Esophagus squamous epithelium (tissue), 5 donors: ENCODE measurements around the gene PACS2. TPM values are rescaled to one million over a fixed set of nuclear protein-coding genes. Genes with fewer than 3 reads are reported as not detected.
"Not testable (repeated sequence)": the region's sequence is repeated elsewhere in the genome, so short reads cannot be mapped to it uniquely, and the experiment has no call there.

ENCODE experiments used
- DNase-seq: peaks from one replicate; lab custom pipeline; 2025; lab: John Stamatoyannopoulos, UW
- H3K27ac ChIP-seq, 4 donors: fragments of 200-600 bp; sonication (generic); one replicate each; pipeline ENCODE4 v1.5.1; 2016 to 2019; ENCODE audit warnings: mild to moderate bottlenecking in 1 of 4
- H3K27me3 ChIP-seq, 4 donors: fragments of 200-600 bp; sonication (generic); 1 replicate in 3 of 4; 2 replicates in 1 of 4; pipeline versions ENCODE4 v1.5.1 to v1.6.0; 2017 to 2021; ENCODE audit warnings: antibody characterized with exemption in 1 of 4
- H3K36me3 ChIP-seq, 3 donors: fragments of 200-600 bp; sonication (generic); one replicate each; pipeline ENCODE4 v1.5.1; 2016 to 2019
- H3K4me1 ChIP-seq, 3 donors: fragments of 200-600 bp; sonication (generic); one replicate each; pipeline ENCODE4 v1.5.1; 2017 to 2019
- H3K4me3 ChIP-seq, 4 donors: fragments of 200-600 bp; sonication (generic); 1 replicate in 3 of 4; 2 replicates in 1 of 4; pipeline ENCODE4 v1.5.1; 2016 to 2019; ENCODE audit warnings: mild to moderate bottlenecking in 2 of 4, moderate library complexity in 1 of 4
- H3K9me3 ChIP-seq, 3 donors: fragments of 200-600 bp; sonication (generic); one replicate each; pipeline ENCODE4 v1.5.1; 2016 to 2019
- CTCF ChIP-seq, 6 experiments: fragments of 450-650 bp in 4 of 6; fragments of 200-600 bp in 2 of 6; sonication (generic) in 2 of 6; IDR thresholded peaks; one replicate each; pipeline ENCODE4 v1.5.1; 2016 to 2019; ENCODE audit warnings: antibody characterized with exemption in 6 of 6, mild to moderate bottlenecking in 4 of 6, moderate library complexity in 4 of 6
- POLR2A ChIP-seq, 4 donors: fragments of 450-650 bp; IDR thresholded peaks; one replicate each; pipeline ENCODE4 v1.6.1; 2017; ENCODE audit warnings: antibody characterized with exemption in 4 of 4, mild to moderate bottlenecking in 4 of 4, moderate library complexity in 3 of 4
- WGBS, 2 donors: methylation state at CpG; one replicate each; pipeline ENCODE4 v1.1.5; 2018; 5-methylcytosine and 5-hydroxymethylcytosine counted together
- intact Hi-C: fragments of 100-400 bp; cut with DNase I; formaldehyde crosslinking; loops from one replicate; pipeline ENCODE4 v1.15.0; 2022
- total RNA-seq, 4 donors: library from RNA; depleted of rRNA; stranded (reverse); fragments of >200 nt; gene quantifications; one replicate each; pipeline ENCODE4 v1.1.0, GENCODE V29; 2016
- donor health status: DM: yes; HTN: yes; CAD: no.

Gene PACS2
- total RNA-seq, 4 donors from 2014 or later, result 20.2 to 42.3 (median 30.9) TPM

DNA sequence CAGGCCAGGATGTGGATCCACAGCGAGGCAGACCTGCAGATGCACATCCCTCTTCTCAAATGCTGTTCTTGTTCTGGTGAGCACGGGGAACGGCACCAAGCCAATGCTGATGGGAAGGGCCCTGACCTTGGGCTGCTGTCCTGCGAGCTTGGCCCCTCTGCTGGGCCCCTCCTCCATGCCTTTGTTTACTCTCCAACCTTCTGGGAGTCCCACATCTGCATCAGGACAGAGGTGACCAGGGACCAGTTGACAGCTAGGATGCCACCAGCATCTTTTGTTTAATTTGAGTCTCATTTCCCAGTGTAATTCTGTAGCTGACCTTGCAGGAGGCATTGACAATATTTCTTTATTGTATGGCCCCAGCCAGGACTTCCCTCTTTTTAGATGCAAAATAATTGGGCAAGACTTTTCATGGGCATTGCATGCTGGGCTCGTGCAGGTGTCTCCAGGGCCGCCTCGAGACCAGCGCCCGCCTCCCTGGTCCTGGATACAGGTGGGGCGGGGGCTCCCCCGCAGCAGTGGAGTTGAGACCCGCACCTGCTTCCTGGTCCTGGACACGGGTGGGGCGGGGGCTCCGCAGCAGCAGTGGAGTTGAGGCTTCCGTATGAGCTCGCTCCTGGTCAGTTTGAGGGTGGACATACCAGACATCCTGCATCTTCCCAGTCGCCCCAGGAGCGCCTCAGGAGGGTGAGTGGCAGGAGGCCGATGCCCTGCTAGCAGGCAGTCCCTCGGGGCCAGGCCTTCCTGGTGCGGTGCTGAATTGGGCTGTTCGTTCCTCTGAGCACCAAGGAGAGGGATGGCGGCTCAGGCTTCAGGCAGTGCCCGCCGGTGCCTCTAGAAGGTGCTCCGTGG, 11.4 kb downstream of the PACS2 start:
- peaks cover 14 to 47% (median 15%) of the 10 kb centered on the region in 3 donors for H3K4me1 ChIP-seq
- TF ChIP-seq CTCF (IDR thresholded peaks at IDR 0.05) (no peak), POLR2A (IDR thresholded peaks at IDR 0.05) (no peak)
- H3K9me3 ChIP-seq, result no peaks in the 10 kb centered on the region
- H3K36me3 ChIP-seq, result peaks cover 0 to 7% (median 0%) of the 10 kb centered on the region in 3 donors
- no peak overlapping the region for H3K27ac ChIP-seq
- intact Hi-C loops, result no loop called here
- no peaks in the 10 kb centered on the region for H3K27me3 ChIP-seq
- no peak for DNase-seq
- 74 to 85% methylated on average over 3 to 5 of the region's 27 CpGs for WGBS, 2 donors
- H3K4me3 ChIP-seq, result no peak overlapping the region

- H3K27ac ChIP-seq, result no peak overlapping the region
- H3K4me3 ChIP-seq, result no peak overlapping the region
- H3K36me3 ChIP-seq, result peaks cover 0 to 7% (median 0%) of the 10 kb centered on the region in 3 donors
- no peaks in the 10 kb centered on the region for H3K27me3 ChIP-seq
- H3K4me1 ChIP-seq, result peaks cover 14 to 52% (median 15%) of the 10 kb centered on the region in 3 donors
- TF ChIP-seq POLR2A (IDR thresholded peaks at IDR 0.05) (no peak), CTCF (IDR thresholded peaks at IDR 0.05) (no peak)
- intact Hi-C loops, result no loop called here
- no CpG with 5 or more reads among the region's 9 CpGs for WGBS, 2 donors
- no peak for DNase-seq
- no peaks in the 10 kb centered on the region for H3K9me3 ChIP-seq
Observed at GRCh38 chr14:105326568-105326867, 12.0 kb downstream of the PACS2 start.

GRCh38 chr14:105326891-105327694, 12.5 kb downstream of the PACS2 start:
- 78 to 83% methylated on average over 4 of the region's 34 CpGs for WGBS, 2 donors
- peaks cover 14 to 52% (median 15%) of the 10 kb centered on the region in 3 donors for H3K4me1 ChIP-seq
- TF ChIP-seq POLR2A (IDR thresholded peaks at IDR 0.05) (no peak), CTCF (IDR thresholded peaks at IDR 0.05) (no peak)
- no peaks in the 10 kb centered on the region for H3K9me3 ChIP-seq
- H3K27ac ChIP-seq, result no peak overlapping the region
- no peak overlapping the region for H3K4me3 ChIP-seq
- no peak for DNase-seq
- no peaks in the 10 kb centered on the region for H3K27me3 ChIP-seq
- intact Hi-C loops, result no loop called here
- peaks cover 0 to 4% (median 0%) of the 10 kb centered on the region in 3 donors for H3K36me3 ChIP-seq

GRCh38 chr14:105327695-105328045, 13.1 kb downstream of the PACS2 start:
- H3K27me3 ChIP-seq, H3K9me3 ChIP-seq, intact Hi-C loops, H3K27ac ChIP-seq, DNase-seq, H3K36me3 ChIP-seq, H3K4me3 ChIP-seq: not testable (repeated sequence)
- 95% methylated on average over 4 of the region's 17 CpGs; no CpG with 5 or more reads in 1 of the 2 donors for WGBS, 2 donors
- H3K4me1 ChIP-seq, result peaks cover 14 to 58% (median 15%) of the 10 kb centered on the region in 3 donors

- WGBS, 2 donors, result 60% methylated on average over 2 of the region's 12 CpGs; no CpG with 5 or more reads in 1 of the 2 donors
- intact Hi-C loops, result no loop called here
- no peak overlapping the region for H3K4me3 ChIP-seq
- no peak overlapping the region for H3K27ac ChIP-seq
- no peaks in the 10 kb centered on the region for H3K36me3 ChIP-seq
- TF ChIP-seq POLR2A (IDR thresholded peaks at IDR 0.05), result no peak
- no peak for TF ChIP-seq CTCF (IDR thresholded peaks at IDR 0.05)
- no peaks in the 10 kb centered on the region for H3K27me3 ChIP-seq
- no peak for DNase-seq
- no peaks in the 10 kb centered on the region for H3K9me3 ChIP-seq
- peaks cover 13 to 63% (median 15%) of the 10 kb centered on the region in 3 donors for H3K4me1 ChIP-seq
Observed at GRCh38 chr14:105328070-105328677, 13.6 kb downstream of the PACS2 start.
